ENCODE data around the gene CD247.
A peak's percentile ranks its signal among the peaks of the same experiment; 100 is the strongest.

The CD247 gene

GRCh38 chr1:167548059-167548932, 30.0 kb upstream of the CD247 start:
- Histone ChIP-seq H3F3A (ENCODE audit: low read depth) (no peaks in the 10 kb centered on the region), H3K9me3 (ENCODE audit: insufficient read depth, low read depth, low read length) (no peaks in the 10 kb centered on the region), H4K20me1 (ENCODE audit: insufficient read depth, low read length, poor library complexity, severe bottlenecking) (no peaks in the 10 kb centered on the region), H3K9ac (ENCODE audit: low read depth, low read length, poor library complexity, severe bottlenecking) (peak overlapping the region; percentile 40), H2AFZ (ENCODE audit: low read length) (no peak overlapping the region), H3K4me3 (ENCODE audit: low read length, poor library complexity, severe bottlenecking) (peak overlapping the region; percentile 48), H3K4me2 (ENCODE audit: low read depth, low read length, poor library complexity, severe bottlenecking) (peak overlapping the region; percentile 53), H3K36me3 (ENCODE audit: insufficient read depth, low read length) (peaks cover 11% of the 10 kb centered on the region; the same call in 1 of the 2 replicates), H3K27me3 (ENCODE audit: insufficient read depth, low read length, poor library complexity, severe bottlenecking) (no peaks in the 10 kb centered on the region), H3K4me1 (ENCODE audit: insufficient read depth, low read length, poor library complexity, severe bottlenecking) (peaks cover 39% of the 10 kb centered on the region), H3K9me2 (replicated peaks; ENCODE audit: low read depth, low read length) (no peaks in the 10 kb centered on the region), H3K79me2 (ENCODE audit: insufficient read depth, low read length) (peaks cover 14% of the 10 kb centered on the region; the same call in 1 of the 2 replicates)
- no peak for TF ChIP-seq CTCF (conservative IDR thresholded peaks at IDR 0.05; ENCODE audit: low read length)
- TF ChIP-seq EZH2phosphoT487 (IDR thresholded peaks at IDR 0.05; ENCODE audit: borderline replicate concordance): no peak

- TF ChIP-seq CTCF (conservative IDR thresholded peaks at IDR 0.05; ENCODE audit: low read length) (no peak), EZH2phosphoT487 (IDR thresholded peaks at IDR 0.05; ENCODE audit: borderline replicate concordance) (no peak)
- Histone ChIP-seq H3K9me3 (ENCODE audit: insufficient read depth, low read depth, low read length) (no peaks in the 10 kb centered on the region), H3K27me3 (ENCODE audit: insufficient read depth, low read length, poor library complexity, severe bottlenecking) (no peaks in the 10 kb centered on the region), H3K79me2 (ENCODE audit: insufficient read depth, low read length) (peaks cover 10% of the 10 kb centered on the region; the same call in 1 of the 2 replicates), H2AFZ (ENCODE audit: low read length) (no peak overlapping the region), H3K4me2 (ENCODE audit: low read depth, low read length, poor library complexity, severe bottlenecking) (no peak overlapping the region), H3F3A (ENCODE audit: low read depth) (no peaks in the 10 kb centered on the region), H3K36me3 (ENCODE audit: insufficient read depth, low read length) (peaks cover 11% of the 10 kb centered on the region; the same call in 1 of the 2 replicates), H3K4me1 (ENCODE audit: insufficient read depth, low read length, poor library complexity, severe bottlenecking) (peaks cover 34% of the 10 kb centered on the region), H3K9me2 (replicated peaks; ENCODE audit: low read depth, low read length) (no peaks in the 10 kb centered on the region), H3K9ac (ENCODE audit: low read depth, low read length, poor library complexity, severe bottlenecking) (no peak overlapping the region), H4K20me1 (ENCODE audit: insufficient read depth, low read length, poor library complexity, severe bottlenecking) (no peaks in the 10 kb centered on the region), H3K4me3 (ENCODE audit: low read length, poor library complexity, severe bottlenecking) (no peak overlapping the region)
These were observed 28.6 kb upstream of the CD247 start for GRCh38 chr1:167546935-167547334.

GRCh38 chr1:167545349-167545748, 27.0 kb upstream of the CD247 start:
- no peak for TF ChIP-seq EZH2phosphoT487 (IDR thresholded peaks at IDR 0.05; ENCODE audit: borderline replicate concordance)
- TF ChIP-seq CTCF (conservative IDR thresholded peaks at IDR 0.05; ENCODE audit: low read length): no peak
- Histone ChIP-seq H3K4me1 (ENCODE audit: insufficient read depth, low read length, poor library complexity, severe bottlenecking) (peaks cover 18% of the 10 kb centered on the region), H2AFZ (ENCODE audit: low read length) (no peak overlapping the region), H3K9me3 (ENCODE audit: insufficient read depth, low read depth, low read length) (no peaks in the 10 kb centered on the region), H3K9me2 (replicated peaks; ENCODE audit: low read depth, low read length) (no peaks in the 10 kb centered on the region), H3K9ac (ENCODE audit: low read depth, low read length, poor library complexity, severe bottlenecking) (no peak overlapping the region), H3K4me3 (ENCODE audit: low read length, poor library complexity, severe bottlenecking) (no peak overlapping the region), H4K20me1 (ENCODE audit: insufficient read depth, low read length, poor library complexity, severe bottlenecking) (no peaks in the 10 kb centered on the region), H3K4me2 (ENCODE audit: low read depth, low read length, poor library complexity, severe bottlenecking) (no peak overlapping the region), H3K36me3 (ENCODE audit: insufficient read depth, low read length) (peaks cover 11% of the 10 kb centered on the region; the same call in 1 of the 2 replicates), H3F3A (ENCODE audit: low read depth) (no peaks in the 10 kb centered on the region), H3K27me3 (ENCODE audit: insufficient read depth, low read length, poor library complexity, severe bottlenecking) (no peaks in the 10 kb centered on the region), H3K79me2 (ENCODE audit: insufficient read depth, low read length) (0 out of 2 replicates have a peak, but pooled peaks cover 4% of the 10 kb centered on the region)
